ENCODE results near the gene CD8B. TPM values are rescaled to one million over a fixed set of nuclear protein-coding genes. Genes with fewer than 3 reads are reported as not detected.
"Not testable (repeated sequence)": the region's sequence is repeated elsewhere in the genome, so short reads cannot be mapped to it uniquely, and the experiment has no call there.

The CD8B gene
- total RNA-seq (2011; cell fraction: chromatin; rRNA removed; ENCODE audit: low replicate concordance) = not detected in 2 replicates
- total RNA-seq (2011; cell fraction: nucleolus; rRNA removed) = not detected in 2 replicates
- not detected in 2 replicates for total RNA-seq (2011; cell fraction: nucleoplasm; rRNA removed)
- total RNA-seq (2014; rRNA removed) (not detected in 2 replicates), total RNA-seq (2014; rRNA removed; fragmentation: Illumina TruSeq; extraction: Trizol) (not detected in 2 replicates), total RNA-seq (2015; rRNA removed; fragmentation: Illumina TruSeq; extraction: Trizol) (not detected in 2 replicates), total RNA-seq (2021) (0.18 TPM in 1 of 2 replicates, not detected in the other), polyA plus RNA-seq (2011; rRNA removed) (not detected in 2 replicates), polyA plus RNA-seq (2014; fragmentation: Illumina TruSeq; extraction: Trizol) (not detected in 2 replicates), polyA plus RNA-seq (2014; fragmentation: Nextera tagmentation; extraction: Ambion mirVana) (not detected), polyA plus RNA-seq (2014; rRNA removed) (not detected in 2 replicates), polyA minus RNA-seq (2011; rRNA and poly(A)+ RNA removed) (not detected in 2 replicates), Bru-seq, nascent RNA (percentile 5 among the genes with signal in this experiment), BruChase-seq, experiment 1, labeled RNA remaining after a 2-hour chase (percentile 2 among the genes with signal in this experiment), BruChase-seq, experiment 2, labeled RNA remaining after a 6-hour chase (not detected)
- not detected in 2 replicates for polyA plus RNA-seq (2011; cell fraction: cytosol; rRNA removed)
- not detected in 2 replicates for polyA plus RNA-seq (2011; cell fraction: nucleus; rRNA removed)
- 0.05 TPM in 1 of 2 replicates, not detected in the other for polyA plus RNA-seq (2012)
- not detected in 2 replicates for polyA minus RNA-seq (2011; cell fraction: cytosol; rRNA and poly(A)+ RNA removed)
- not detected in 2 replicates for polyA minus RNA-seq (2011; cell fraction: nucleus; rRNA and poly(A)+ RNA removed)
- long read RNA-seq, experiment 1 = 0 reads
- long read RNA-seq, experiment 2 = 0 reads
- long read RNA-seq, experiment 3 = 0 reads

DNA sequence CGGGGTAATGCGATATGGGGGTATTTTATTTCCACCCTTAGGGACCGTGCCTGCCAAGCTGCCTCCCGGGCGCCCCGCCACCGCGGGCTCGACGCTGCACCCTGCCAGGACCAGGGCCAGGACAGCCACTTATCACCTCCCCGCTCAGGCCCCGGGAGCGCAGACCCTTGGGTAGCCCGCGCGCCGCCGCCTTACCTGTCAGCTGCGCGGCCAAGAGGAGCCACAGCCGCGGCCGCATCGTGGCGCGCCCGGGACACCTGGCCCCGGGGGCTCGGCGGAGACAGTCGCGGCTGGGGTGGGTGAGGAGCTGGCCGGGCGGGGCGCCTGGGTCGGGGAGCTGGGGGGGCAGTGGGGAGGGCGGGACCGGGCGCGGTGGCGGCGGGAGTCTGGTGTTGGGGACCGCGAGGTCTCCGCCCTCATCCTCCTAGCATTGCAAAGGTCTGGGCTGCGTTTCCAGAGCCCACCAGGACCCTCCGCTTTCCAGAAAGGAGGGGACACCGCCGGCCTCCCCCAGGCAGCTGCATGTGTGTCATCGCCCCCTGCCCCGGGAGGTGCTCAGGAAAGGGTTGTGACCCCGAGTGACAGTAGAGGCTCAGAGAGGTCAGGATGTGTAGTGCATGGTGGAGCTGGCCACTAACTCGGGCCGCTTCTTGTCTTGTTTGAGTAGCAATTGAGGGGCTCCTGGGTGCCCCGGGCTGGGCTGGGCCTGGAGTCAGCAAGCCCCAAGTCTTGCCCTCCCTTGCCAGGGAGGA, at the start of gene CD8B:
Gene CD8B, minus strand, starts transcription at position 259 of the 752 bp plus-strand sequence. Its CDS starts 21 bp downstream, at position 238.
- POLR2A ChIA-PET; FAIRE-seq; CTCF ChIA-PET (ENCODE audit: low intra/inter-chr PET ratio): not testable (repeated sequence)

DNA sequence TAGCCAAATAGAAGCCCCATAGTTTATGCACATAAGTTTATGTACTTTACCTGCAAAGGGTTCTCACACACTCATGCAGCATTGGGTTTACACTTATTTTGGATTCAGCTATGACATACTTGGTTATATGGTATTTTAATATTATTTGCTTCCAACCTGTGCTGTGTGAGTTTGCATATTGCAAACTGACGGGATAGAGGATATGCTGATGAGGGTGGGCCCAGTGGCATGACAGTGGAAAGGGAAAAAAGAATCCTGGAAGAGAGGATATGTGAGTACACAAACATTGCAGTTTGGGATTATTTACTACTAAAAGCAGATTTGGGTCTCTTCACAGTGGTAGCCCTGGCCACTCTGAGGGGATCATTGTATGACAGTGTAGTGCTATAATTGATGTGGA, 44.2 kb upstream of the CD8B start:
- intact Hi-C loops (cut with micrococcal nuclease) = not testable (repeated sequence)

More for the DNA sequence above, at the start of gene CD8B:
- DNase-seq (ENCODE audit: extremely low read depth in 1 of 4, low spot score in 3 of 4); H3K4me3 ChIP-seq; H3K4me2 ChIP-seq (ENCODE audit: insufficient read depth, low read length); H2AFZ ChIP-seq (ENCODE audit: low read depth, low read length); intact Hi-C loops (cut with micrococcal nuclease); BruUV-seq (replicated peaks); H3K36me3 ChIP-seq (ENCODE audit: control insufficient read depth, insufficient read depth, low read length); H3K79me2 ChIP-seq (ENCODE audit: control insufficient read depth, insufficient read depth, low read length); in situ Hi-C loops (cut with MboI); H3K27ac ChIP-seq (ENCODE audit: extremely low read depth, low read depth, low read length); H3K9me3 ChIP-seq (replicated peaks; ENCODE audit: control insufficient read depth, insufficient read depth, low read depth, low read length); H3K9ac ChIP-seq (ENCODE audit: insufficient read depth in 1 of 2, low read depth in 2 of 2, low read length in 2 of 2); H3K9me1 ChIP-seq (ENCODE audit: control insufficient read depth, insufficient read depth, low read length); ATAC-seq; H3K4me1 ChIP-seq (replicated peaks in 1 of 2; ENCODE audit: control insufficient read depth in 2 of 2, insufficient read depth in 2 of 2, low read length in 2 of 2); H4K20me1 ChIP-seq (replicated peaks; ENCODE audit: control insufficient read depth, insufficient read depth, low read length): not testable (repeated sequence)
- peaks cover 0 to 11% of the 10 kb centered on the region in 2 experiments; a peak in 1 of 5 replicates for H3K27me3 ChIP-seq (ENCODE audit: control insufficient read depth in 2 of 2, insufficient read depth in 2 of 2, low read length in 2 of 2)
- WGBS (ENCODE audit: insufficient coverage, low coverage, missing lambda C conversion rate) = 6% methylated on average over 8 of the region's 55 CpGs

More for the DNA sequence above, 44.2 kb upstream of the CD8B start:
- H3K79me2 ChIP-seq (ENCODE audit: control insufficient read depth, insufficient read depth, low read length); H3K9me1 ChIP-seq (ENCODE audit: control insufficient read depth, insufficient read depth, low read length); H3K9ac ChIP-seq (ENCODE audit: insufficient read depth in 1 of 2, low read depth in 2 of 2, low read length in 2 of 2); H3K4me1 ChIP-seq (replicated peaks in 1 of 2; ENCODE audit: control insufficient read depth in 2 of 2, insufficient read depth in 2 of 2, low read length in 2 of 2); H3K9me3 ChIP-seq (replicated peaks; ENCODE audit: control insufficient read depth, insufficient read depth, low read depth, low read length); H3K27ac ChIP-seq (ENCODE audit: extremely low read depth, low read depth, low read length); H3K36me3 ChIP-seq (ENCODE audit: control insufficient read depth, insufficient read depth, low read length); H2AFZ ChIP-seq (ENCODE audit: low read depth, low read length); H4K20me1 ChIP-seq (replicated peaks; ENCODE audit: control insufficient read depth, insufficient read depth, low read length); DNase-seq (ENCODE audit: extremely low read depth in 1 of 4, low spot score in 3 of 4); H3K27me3 ChIP-seq (ENCODE audit: control insufficient read depth in 2 of 2, insufficient read depth in 2 of 2, low read length in 2 of 2); FAIRE-seq; H3K4me2 ChIP-seq (ENCODE audit: insufficient read depth, low read length); H3K4me3 ChIP-seq; CTCF ChIA-PET (ENCODE audit: low intra/inter-chr PET ratio); POLR2A ChIA-PET; BruUV-seq (replicated peaks); in situ Hi-C loops (cut with MboI); ATAC-seq: not testable (repeated sequence)
- no CpG with 5 or more reads among the region's 1 CpG for WGBS (ENCODE audit: insufficient coverage, low coverage, missing lambda C conversion rate)

Data from K562 (cell line).